ENCODE data around the gene OR1L4. TPM values are rescaled to one million over a fixed set of nuclear protein-coding genes. Genes with fewer than 3 reads are reported as not detected.

The OR1L4 gene
- total and polyA plus RNA-seq, 2 donors from 2014 or later = not detected

- TF ChIP-seq, protein P1, sequence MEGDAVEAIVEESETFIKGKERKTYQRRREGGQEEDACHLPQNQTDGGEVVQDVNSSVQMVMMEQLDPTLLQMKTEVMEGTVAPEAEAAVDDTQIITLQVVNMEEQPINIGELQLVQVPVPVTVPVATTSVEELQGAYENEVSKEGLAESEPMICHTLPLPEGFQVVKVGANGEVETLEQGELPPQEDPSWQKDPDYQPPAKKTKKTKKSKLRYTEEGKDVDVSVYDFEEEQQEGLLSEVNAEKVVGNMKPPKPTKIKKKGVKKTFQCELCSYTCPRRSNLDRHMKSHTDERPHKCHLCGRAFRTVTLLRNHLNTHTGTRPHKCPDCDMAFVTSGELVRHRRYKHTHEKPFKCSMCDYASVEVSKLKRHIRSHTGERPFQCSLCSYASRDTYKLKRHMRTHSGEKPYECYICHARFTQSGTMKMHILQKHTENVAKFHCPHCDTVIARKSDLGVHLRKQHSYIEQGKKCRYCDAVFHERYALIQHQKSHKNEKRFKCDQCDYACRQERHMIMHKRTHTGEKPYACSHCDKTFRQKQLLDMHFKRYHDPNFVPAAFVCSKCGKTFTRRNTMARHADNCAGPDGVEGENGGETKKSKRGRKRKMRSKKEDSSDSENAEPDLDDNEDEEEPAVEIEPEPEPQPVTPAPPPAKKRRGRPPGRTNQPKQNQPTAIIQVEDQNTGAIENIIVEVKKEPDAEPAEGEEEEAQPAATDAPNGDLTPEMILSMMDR (IDR thresholded peaks at IDR 0.05; ENCODE audit: borderline replicate concordance, extremely low read depth, insufficient read depth) = no peak
- H3K9me3 ChIP-seq (ENCODE audit: control insufficient read depth in 2 of 3, insufficient read depth in 1 of 3, low read length in 3 of 3) = peaks cover 0 to 7% (median 6%) of the 10 kb centered on the region in 3 donors
- DNase-seq = no peak
- no peak overlapping the region for H3K27ac ChIP-seq (ENCODE audit: low read depth in 2 of 2, low read length in 2 of 2)
- no peaks in the 10 kb centered on the region for H3K27me3 ChIP-seq (ENCODE audit: control insufficient read depth, insufficient read depth, low read length)
- intact Hi-C loops (cut with DNase I) = no loop called here
- H3K4me3 ChIP-seq (ENCODE audit: low read length in 3 of 3) = no peak overlapping the region
- H3K9ac ChIP-seq (ENCODE audit: low read length in 3 of 3) = no peak overlapping the region
- FAIRE-seq = no peak
- no peaks in the 10 kb centered on the region for H3K4me1 ChIP-seq (ENCODE audit: control insufficient read depth in 2 of 3, insufficient read depth in 2 of 3, low read depth in 1 of 3, low read length in 3 of 3)
- H3K36me3 ChIP-seq (ENCODE audit: control insufficient read depth in 2 of 3, insufficient read depth in 3 of 3, low read length in 3 of 3) = no peaks in the 10 kb centered on the region
These were observed 4.6 kb upstream of the OR1L4 start for GRCh38 chr9:122719218-122719617.

DNA sequence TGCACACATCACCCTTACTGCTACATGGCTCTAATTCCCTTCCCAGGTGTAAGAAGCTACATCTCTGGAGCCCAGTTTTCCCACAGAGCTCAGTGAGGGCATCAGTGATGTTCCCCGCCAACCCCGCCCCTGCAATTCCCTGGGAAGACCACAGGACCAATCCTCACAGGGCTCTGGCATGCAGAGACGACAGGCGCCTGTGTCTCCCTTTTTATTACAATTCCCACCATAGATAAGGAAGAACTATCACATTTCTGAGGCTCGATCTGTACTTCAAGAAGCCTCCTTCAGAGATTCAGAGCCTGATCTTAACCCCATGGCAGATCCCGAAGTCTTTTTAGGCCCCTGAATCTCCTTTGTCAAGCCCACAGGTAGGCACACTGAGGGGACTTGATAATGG lies 18.2 kb downstream of the OR1L4 start, which contains the start of gene OR1L6:
OR1L6 (plus strand) TSS at position 301 of the 400 bp plus-strand sequence. CDS start 7,545 bp downstream, outside the sequence.
- TF ChIP-seq, protein P1 (IDR thresholded peaks at IDR 0.05; ENCODE audit: borderline replicate concordance, extremely low read depth, insufficient read depth) = no peak
- no peaks in the 10 kb centered on the region for H3K36me3 ChIP-seq (ENCODE audit: control insufficient read depth in 2 of 3, insufficient read depth in 3 of 3, low read length in 3 of 3)
- H3K9me3 ChIP-seq (ENCODE audit: control insufficient read depth in 2 of 3, insufficient read depth in 1 of 3, low read length in 3 of 3) = no peaks in the 10 kb centered on the region
- H3K27me3 ChIP-seq (ENCODE audit: control insufficient read depth, insufficient read depth, low read length) = no peaks in the 10 kb centered on the region
- H3K4me1 ChIP-seq (ENCODE audit: control insufficient read depth in 2 of 3, insufficient read depth in 2 of 3, low read depth in 1 of 3, low read length in 3 of 3) = no peaks in the 10 kb centered on the region
- intact Hi-C loops (cut with DNase I) = no loop called here
- H3K27ac ChIP-seq (ENCODE audit: low read depth in 2 of 2, low read length in 2 of 2) = no peak within 1 kb of the TSS
- H3K4me3 ChIP-seq (ENCODE audit: low read length in 3 of 3) = no peak within 1 kb of the TSS
- FAIRE-seq = no peak
- H3K9ac ChIP-seq (ENCODE audit: low read length in 3 of 3) = no peak within 1 kb of the TSS
- no peak for DNase-seq

DNA sequence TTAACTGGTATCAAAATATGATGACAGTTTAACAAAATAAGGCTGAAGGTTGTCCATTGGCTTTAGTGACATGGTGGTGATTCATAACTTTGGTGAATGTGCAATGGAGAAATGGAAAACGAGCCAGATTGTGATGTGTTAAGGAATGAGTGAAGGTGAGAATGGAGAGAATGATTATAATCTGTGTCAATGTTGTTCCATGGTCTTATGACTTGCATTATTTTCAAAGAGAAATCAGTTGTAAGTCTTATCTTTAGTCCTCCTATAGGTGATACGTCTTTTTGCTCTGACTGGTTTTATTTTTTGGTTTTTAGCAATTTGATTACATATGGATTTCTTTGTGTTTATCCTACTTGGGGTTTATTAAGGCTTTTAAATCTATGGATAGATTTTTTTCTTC lies 31.0 kb downstream of the OR1L4 start:
- H3K4me3 ChIP-seq (ENCODE audit: low read length in 3 of 3) = no peak overlapping the region
- no peaks in the 10 kb centered on the region for H3K4me1 ChIP-seq (ENCODE audit: control insufficient read depth in 2 of 3, insufficient read depth in 2 of 3, low read depth in 1 of 3, low read length in 3 of 3)
- no peak overlapping the region for H3K27ac ChIP-seq (ENCODE audit: low read depth in 2 of 2, low read length in 2 of 2)
- TF ChIP-seq, protein P1 (IDR thresholded peaks at IDR 0.05; ENCODE audit: borderline replicate concordance, extremely low read depth, insufficient read depth) = no peak
- DNase-seq = no peak
- FAIRE-seq = no peak
- intact Hi-C loops (cut with DNase I) = no loop called here
- no peaks in the 10 kb centered on the region for H3K27me3 ChIP-seq (ENCODE audit: control insufficient read depth, insufficient read depth, low read length)
- no peak overlapping the region for H3K9ac ChIP-seq (ENCODE audit: low read length in 3 of 3)
- H3K36me3 ChIP-seq (ENCODE audit: control insufficient read depth in 2 of 3, insufficient read depth in 3 of 3, low read length in 3 of 3) = no peaks in the 10 kb centered on the region
- H3K9me3 ChIP-seq (ENCODE audit: control insufficient read depth in 2 of 3, insufficient read depth in 1 of 3, low read length in 3 of 3) = peaks cover 0 to 9% (median 7%) of the 10 kb centered on the region in 3 donors

- FAIRE-seq (no peak), DNase-seq (no peak)
- Histone ChIP-seq H3K4me3 (ENCODE audit: low read length in 3 of 3) (no peak overlapping the region), H3K27ac (ENCODE audit: low read depth in 2 of 2, low read length in 2 of 2) (no peak overlapping the region), H3K36me3 (ENCODE audit: control insufficient read depth in 2 of 3, insufficient read depth in 3 of 3, low read length in 3 of 3) (no peaks in the 10 kb centered on the region), H3K27me3 (ENCODE audit: control insufficient read depth, insufficient read depth, low read length) (no peaks in the 10 kb centered on the region), H3K4me1 (ENCODE audit: control insufficient read depth in 2 of 3, insufficient read depth in 2 of 3, low read depth in 1 of 3, low read length in 3 of 3) (no peaks in the 10 kb centered on the region), H3K9ac (ENCODE audit: low read length in 3 of 3) (no peak overlapping the region), H3K9me3 (ENCODE audit: control insufficient read depth in 2 of 3, insufficient read depth in 1 of 3, low read length in 3 of 3) (peaks cover 0 to 8% (median under 1%) of the 10 kb centered on the region in 3 donors)
- TF ChIP-seq, protein P1 (IDR thresholded peaks at IDR 0.05; ENCODE audit: borderline replicate concordance, extremely low read depth, insufficient read depth) = no peak
- intact Hi-C loops (cut with DNase I) = no loop called here
These were observed 44.0 kb downstream of the OR1L4 start for GRCh38 chr9:122767817-122768216.

Measured in kidney (tissue), 14 donors.